Thymus (tissue), 11 donors: ENCODE data around the gene PLEKHG4. TPM values are rescaled to one million over a fixed set of nuclear protein-coding genes. Genes with fewer than 3 reads are reported as not detected.

Source experiments
- DNase-seq, 9 donors: peaks; one replicate each; pipeline ENCODE4 v3.0.0-alpha.2; 2013; ENCODE audit warnings: low spot score in 9 of 9, low read depth in 6 of 9, missing footprints in 1 of 9
- H3K27ac ChIP-seq, 2 donors: one replicate each; pipeline ENCODE4 v1.5.1; 2013; ENCODE audit warnings: control low read depth in 1 of 2, low read depth in 1 of 2, low read length in 1 of 2, mild to moderate bottlenecking in 1 of 2, moderate library complexity in 1 of 2
- H3K27me3 ChIP-seq, 2 donors: one replicate each; pipeline ENCODE4 v1.5.1; 2013; ENCODE audit warnings: low read length in 1 of 2; ENCODE audit not compliant: control insufficient read depth in 2 of 2, insufficient read depth in 1 of 2
- H3K36me3 ChIP-seq, 2 donors: one replicate each; pipeline ENCODE4 v1.5.1; 2013; ENCODE audit warnings: low read length in 1 of 2, mild to moderate bottlenecking in 1 of 2, moderate library complexity in 1 of 2; ENCODE audit not compliant: control insufficient read depth in 2 of 2, insufficient read depth in 2 of 2
- H3K4me1 ChIP-seq, 2 donors: one replicate each; pipeline ENCODE4 v1.5.1; 2013; ENCODE audit warnings: low read length in 2 of 2; ENCODE audit not compliant: control insufficient read depth in 2 of 2, insufficient read depth in 2 of 2
- H3K4me3 ChIP-seq, 2 donors: one replicate each; pipeline ENCODE4 v1.5.1; 2013; ENCODE audit warnings: low read length in 2 of 2, control low read depth in 1 of 2, mild to moderate bottlenecking in 1 of 2
- H3K9me3 ChIP-seq, 2 donors: one replicate each; pipeline ENCODE4 v1.5.1; 2013; ENCODE audit warnings: low read length in 1 of 2, mild to moderate bottlenecking in 1 of 2; ENCODE audit not compliant: control insufficient read depth in 2 of 2, insufficient read depth in 1 of 2
- WGBS: extraction: QIAGEN DNeasy Blood & Tissue Kit; methylation state at CpG from one replicate; pipeline ENCODE4 v1.1.7; 2013; 5-methylcytosine and 5-hydroxymethylcytosine counted together
- polyA plus RNA-seq: library from polyadenylated mRNA; stranded (reverse); fragments of 200-250 nt; gene quantifications from one replicate; pipeline ENCODE4 v1.2.3, GENCODE V29; 2013
- total RNA-seq: library from RNA; stranded (reverse); fragments of 120-200 nt; gene quantifications from one replicate; pipeline ENCODE4 v1.2.4, GENCODE V29; 2013
- donor health status: healthy.

The PLEKHG4 gene
- total and polyA plus RNA-seq, 2 donors, result 12.6 to 16.8 TPM

- H3K4me1 ChIP-seq, result no peaks in the 10 kb centered on the region
- no peaks in the 10 kb centered on the region for H3K27me3 ChIP-seq
- peak overlapping the region; percentile 8 to 32 for H3K27ac ChIP-seq
- no peak overlapping the region for H3K4me3 ChIP-seq
- H3K9me3 ChIP-seq, result peaks cover 0 to 3% of the 10 kb centered on the region in 2 donors
- H3K36me3 ChIP-seq, result no peaks in the 10 kb centered on the region
- DNase-seq, result peak in 1 of 9 donors; percentile 13
- WGBS, result 88% methylated on average over 5 of the region's 5 CpGs
Measured at GRCh38 chr16:67311607-67312488, 32.5 kb downstream of the PLEKHG4 start.

GRCh38 chr16:67312719-67313118 is 33.4 kb downstream of the PLEKHG4 start:
- no peaks in the 10 kb centered on the region for H3K4me1 ChIP-seq
- H3K27ac ChIP-seq, result no peak overlapping the region
- no peak overlapping the region for H3K4me3 ChIP-seq
- peaks cover 0 to 3% of the 10 kb centered on the region in 2 donors for H3K9me3 ChIP-seq
- H3K27me3 ChIP-seq, result no peaks in the 10 kb centered on the region
- no peak for DNase-seq
- H3K36me3 ChIP-seq, result no peaks in the 10 kb centered on the region

GRCh38 chr16:67317853-67318252 is 38.5 kb downstream of the PLEKHG4 start:
- no peak overlapping the region for H3K4me3 ChIP-seq
- no peak for DNase-seq
- H3K4me1 ChIP-seq, result no peaks in the 10 kb centered on the region
- H3K36me3 ChIP-seq, result no peaks in the 10 kb centered on the region
- H3K27ac ChIP-seq, result no peak overlapping the region
- no peaks in the 10 kb centered on the region for H3K9me3 ChIP-seq
- no peaks in the 10 kb centered on the region for H3K27me3 ChIP-seq

GRCh38 chr16:67326115-67326471 is 46.8 kb downstream of the PLEKHG4 start:
- 35% methylated on average over 11 of the region's 11 CpGs for WGBS
- peak overlapping the region; percentile 50 to 53 for H3K4me3 ChIP-seq
- H3K27ac ChIP-seq, result no peak overlapping the region

GRCh38 chr16:67326472-67327309 is 47.4 kb downstream of the PLEKHG4 start, which contains the start of the genes KCTD19 and LRRC36:
TSS of gene KCTD19 (minus strand) at chr16:67326741. CDS start at chr16:67326707, 34 bp downstream.
TSS of gene LRRC36 (plus strand) at chr16:67326815. CDS start at chr16:67326863, 48 bp downstream.
- WGBS, result 11% methylated on average over 61 of the region's 61 CpGs
- Histone ChIP-seq H3K36me3 (no peaks in the 10 kb centered on the region), H3K9me3 (no peaks in the 10 kb centered on the region), H3K4me1 (peaks cover 6 to 10% of the 10 kb centered on the region in 2 donors), H3K27ac (no peak within 1 kb of the TSS), H3K27me3 (peaks cover 0 to 29% of the 10 kb centered on the region in 2 donors), H3K4me3 (peak within 1 kb of the TSS; percentile 50 to 53)
- DNase-seq, result peak; percentile 15 to 81 (median 59)

More at GRCh38 chr16:67326115-67326471, 46.8 kb downstream of the PLEKHG4 start:
- DNase-seq, result no peak
- Histone ChIP-seq H3K36me3 (no peaks in the 10 kb centered on the region), H3K9me3 (no peaks in the 10 kb centered on the region), H3K27me3 (peaks cover 0 to 29% of the 10 kb centered on the region in 2 donors), H3K4me1 (peaks cover 6 to 10% of the 10 kb centered on the region in 2 donors)

- H3K36me3 ChIP-seq, result no peaks in the 10 kb centered on the region
- H3K4me1 ChIP-seq, result peaks cover 6 to 10% of the 10 kb centered on the region in 2 donors
- DNase-seq, result no peak
- no peak overlapping the region for H3K27ac ChIP-seq
- H3K9me3 ChIP-seq, result no peaks in the 10 kb centered on the region
- 58% methylated on average over 3 of the region's 3 CpGs for WGBS
- H3K27me3 ChIP-seq, result peaks cover 0 to 29% of the 10 kb centered on the region in 2 donors
- H3K4me3 ChIP-seq, result no peak overlapping the region
Measured at GRCh38 chr16:67327743-67328142, 48.4 kb downstream of the PLEKHG4 start.

- Histone ChIP-seq H3K4me3 (no peak overlapping the region), H3K9me3 (no peaks in the 10 kb centered on the region), H3K36me3 (no peaks in the 10 kb centered on the region), H3K4me1 (peaks cover 6 to 9% of the 10 kb centered on the region in 2 donors), H3K27ac (no peak overlapping the region), H3K27me3 (peaks cover 0 to 21% of the 10 kb centered on the region in 2 donors)
- 92% methylated on average over 5 of the region's 5 CpGs for WGBS
- DNase-seq, result no peak
Measured at GRCh38 chr16:67329901-67330300, 50.6 kb downstream of the PLEKHG4 start.

- H3K4me3 ChIP-seq, result no peak overlapping the region
- no peaks in the 10 kb centered on the region for H3K27me3 ChIP-seq
- no peak for DNase-seq
Measured at GRCh38 chr16:67333315-67333714, 54.0 kb downstream of the PLEKHG4 start.

GRCh38 chr16:67336116-67336515 is 56.8 kb downstream of the PLEKHG4 start:
- Histone ChIP-seq H3K36me3 (no peaks in the 10 kb centered on the region), H3K4me3 (no peak overlapping the region), H3K27me3 (no peaks in the 10 kb centered on the region), H3K9me3 (no peaks in the 10 kb centered on the region), H3K4me1 (no peaks in the 10 kb centered on the region), H3K27ac (no peak overlapping the region)
- DNase-seq, result no peak
- WGBS, result 92% methylated on average over 1 of the region's 1 CpG

More at GRCh38 chr16:67333315-67333714, 54.0 kb downstream of the PLEKHG4 start:
- H3K4me1 ChIP-seq, result no peaks in the 10 kb centered on the region
- H3K27ac ChIP-seq, result no peak overlapping the region
- no peaks in the 10 kb centered on the region for H3K36me3 ChIP-seq
- no peaks in the 10 kb centered on the region for H3K9me3 ChIP-seq
- WGBS, result 88% methylated on average over 2 of the region's 2 CpGs
